Thyroid gland (tissue), 4 donors: ENCODE data around the gene SGCD.

Experiments used
- CTCF ChIP-seq, 6 experiments: fragments of 200-600 bp in 3 of 6; fragments of 450-650 bp in 3 of 6; sonication (generic) in 3 of 6; IDR thresholded peaks; one replicate each; pipeline ENCODE4 v1.5.1; 2016 to 2019; ENCODE audit warnings: antibody characterized with exemption in 6 of 6, mild to moderate bottlenecking in 2 of 6, inconsistent platforms in 1 of 6, moderate library complexity in 1 of 6
- POLR2A ChIP-seq, 2 donors: fragments of 450-650 bp; IDR thresholded peaks; one replicate each; pipeline ENCODE4 v1.6.1; 2017; ENCODE audit warnings: antibody characterized with exemption in 2 of 2, mild to moderate bottlenecking in 2 of 2, moderate library complexity in 1 of 2

DNA sequence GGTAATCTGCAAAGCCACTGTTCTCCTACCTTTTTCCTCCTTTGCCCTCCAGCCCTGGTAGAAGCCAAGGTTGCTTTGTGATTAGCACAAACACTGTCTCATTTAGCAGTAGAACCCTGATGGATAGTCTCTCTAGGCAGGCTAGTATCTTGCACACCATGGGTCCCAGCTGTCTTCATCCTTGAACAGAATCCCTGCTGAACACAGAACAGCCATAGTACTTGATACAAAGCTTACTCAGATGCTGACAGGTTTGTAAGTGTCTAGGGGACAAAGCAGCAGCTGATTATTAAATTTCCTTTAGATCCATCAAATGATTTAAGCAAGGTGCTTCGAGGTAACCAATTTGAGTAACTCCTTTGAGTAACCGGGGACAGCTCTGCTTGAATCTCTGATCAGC is 359.4 kb downstream of the SGCD start:
- no peak for TF ChIP-seq CTCF (IDR thresholded peaks at IDR 0.05)
- TF ChIP-seq POLR2A (IDR thresholded peaks at IDR 0.05) = no peak
